Measurements from ENCODE around the gene SLC4A1AP.

The SLC4A1AP gene

GRCh38 chr2:27703638-27704341 is 40.1 kb downstream of the SLC4A1AP start:
- peak; percentile 37 to 81 for DNase-seq

- no peak for DNase-seq
Observed at GRCh38 chr2:27704342-27704876, 40.7 kb downstream of the SLC4A1AP start.

GRCh38 chr2:27705851-27706622 is 42.3 kb downstream of the SLC4A1AP start:
- DNase-seq, result peak in 1 of 2 experiments; percentile 13

GRCh38 chr2:27707462-27708256 is 44.0 kb downstream of the SLC4A1AP start:
- DNase-seq, result no peak

GRCh38 chr2:27708257-27708654 is 44.6 kb downstream of the SLC4A1AP start:
- DNase-seq, result no peak

GRCh38 chr2:27708666-27709065 is 45.0 kb downstream of the SLC4A1AP start:
- no peak for DNase-seq

- no peak for DNase-seq
Observed at GRCh38 chr2:27709326-27709725, 45.6 kb downstream of the SLC4A1AP start.

GRCh38 chr2:27709960-27710575 is 46.4 kb downstream of the SLC4A1AP start:
- DNase-seq, result no peak

GRCh38 chr2:27710640-27711430 is 47.1 kb downstream of the SLC4A1AP start:
- DNase-seq, result no peak

- no peak for DNase-seq
Observed at GRCh38 chr2:27711804-27712203, 48.1 kb downstream of the SLC4A1AP start.

GRCh38 chr2:27712522-27712921 is 48.8 kb downstream of the SLC4A1AP start:
- DNase-seq, result no peak

- DNase-seq, result no peak
Observed at GRCh38 chr2:27713201-27713600, 49.5 kb downstream of the SLC4A1AP start.

GRCh38 chr2:27714053-27714452 is 50.4 kb downstream of the SLC4A1AP start:
- no peak for DNase-seq

GRCh38 chr2:27714851-27715291 is 51.2 kb downstream of the SLC4A1AP start:
- no peak for DNase-seq

GRCh38 chr2:27715318-27716210 is 51.9 kb downstream of the SLC4A1AP start:
- peak in 1 of 2 experiments; percentile 33 for DNase-seq

GRCh38 chr2:27716301-27717069 is 52.8 kb downstream of the SLC4A1AP start:
- no peak for DNase-seq

GRCh38 chr2:27717070-27717795 is 53.5 kb downstream of the SLC4A1AP start:
- peak in 1 of 2 experiments; percentile 18 for DNase-seq

GRCh38 chr2:27720004-27720551 is 56.4 kb downstream of the SLC4A1AP start:
- DNase-seq, result no peak

GRCh38 chr2:27721335-27721734 is 57.6 kb downstream of the SLC4A1AP start:
- no peak for DNase-seq

All from NCI-H524 (cell line).